GM13977 (cell line): ENCODE measurements around the gene RAI1.

Source experiments
- DNase-seq: peaks from one replicate; pipeline ENCODE4 v3.0.0; 2012; ENCODE audit warnings: low spot score
- in situ Hi-C: fragments of 300-500 bp; cut with MboI; formaldehyde crosslinking; loops from one replicate; pipeline ENCODE4 v1.12.0; 2022; ENCODE audit warnings: low sequenced_read_pairs, low pct_unique_long_range_greater_than_20kb, mixed read lengths, inconsistent platforms; ENCODE audit not compliant: unreplicated experiment
- TF ChIP-seq, protein P1 (sequence below): IDR thresholded peaks from 2 replicates; pipeline ENCODE4 v1.5.1; 2012; ENCODE audit warnings: mild to moderate bottlenecking, control low read depth; ENCODE audit not compliant: insufficient read depth; ENCODE audit errors: extremely low read depth, missing control alignments

RAI1 gene

DNA sequence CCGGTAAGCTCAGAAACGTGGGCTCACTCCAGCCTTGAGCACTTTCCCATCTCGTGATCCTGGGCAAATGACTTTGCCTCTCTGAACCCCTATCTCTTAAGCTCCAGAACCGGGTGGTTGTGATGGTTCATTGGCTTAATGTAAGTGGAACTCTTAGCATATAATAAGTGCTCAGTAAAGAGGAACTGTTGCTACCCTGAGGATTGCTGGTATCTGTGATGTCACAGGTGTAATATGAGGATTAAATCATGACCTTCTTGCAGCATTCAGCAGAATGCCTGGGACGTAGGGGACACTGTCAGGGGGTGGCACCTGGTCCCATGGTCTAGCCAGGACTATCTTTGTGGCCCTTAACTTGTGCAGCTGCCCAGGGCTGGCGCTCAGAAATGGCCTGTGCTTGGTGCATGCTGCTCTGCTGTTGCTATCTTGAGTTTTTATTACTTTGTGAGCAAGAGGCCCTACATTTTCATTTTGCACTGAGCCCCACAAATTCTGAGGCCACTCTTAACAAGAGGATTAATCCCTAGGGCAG lies 86.7 kb downstream of the RAI1 start:
- no peak for DNase-seq
- TF ChIP-seq, protein P1, sequence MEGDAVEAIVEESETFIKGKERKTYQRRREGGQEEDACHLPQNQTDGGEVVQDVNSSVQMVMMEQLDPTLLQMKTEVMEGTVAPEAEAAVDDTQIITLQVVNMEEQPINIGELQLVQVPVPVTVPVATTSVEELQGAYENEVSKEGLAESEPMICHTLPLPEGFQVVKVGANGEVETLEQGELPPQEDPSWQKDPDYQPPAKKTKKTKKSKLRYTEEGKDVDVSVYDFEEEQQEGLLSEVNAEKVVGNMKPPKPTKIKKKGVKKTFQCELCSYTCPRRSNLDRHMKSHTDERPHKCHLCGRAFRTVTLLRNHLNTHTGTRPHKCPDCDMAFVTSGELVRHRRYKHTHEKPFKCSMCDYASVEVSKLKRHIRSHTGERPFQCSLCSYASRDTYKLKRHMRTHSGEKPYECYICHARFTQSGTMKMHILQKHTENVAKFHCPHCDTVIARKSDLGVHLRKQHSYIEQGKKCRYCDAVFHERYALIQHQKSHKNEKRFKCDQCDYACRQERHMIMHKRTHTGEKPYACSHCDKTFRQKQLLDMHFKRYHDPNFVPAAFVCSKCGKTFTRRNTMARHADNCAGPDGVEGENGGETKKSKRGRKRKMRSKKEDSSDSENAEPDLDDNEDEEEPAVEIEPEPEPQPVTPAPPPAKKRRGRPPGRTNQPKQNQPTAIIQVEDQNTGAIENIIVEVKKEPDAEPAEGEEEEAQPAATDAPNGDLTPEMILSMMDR: no peak
- in situ Hi-C loops: no loop called here

DNA sequence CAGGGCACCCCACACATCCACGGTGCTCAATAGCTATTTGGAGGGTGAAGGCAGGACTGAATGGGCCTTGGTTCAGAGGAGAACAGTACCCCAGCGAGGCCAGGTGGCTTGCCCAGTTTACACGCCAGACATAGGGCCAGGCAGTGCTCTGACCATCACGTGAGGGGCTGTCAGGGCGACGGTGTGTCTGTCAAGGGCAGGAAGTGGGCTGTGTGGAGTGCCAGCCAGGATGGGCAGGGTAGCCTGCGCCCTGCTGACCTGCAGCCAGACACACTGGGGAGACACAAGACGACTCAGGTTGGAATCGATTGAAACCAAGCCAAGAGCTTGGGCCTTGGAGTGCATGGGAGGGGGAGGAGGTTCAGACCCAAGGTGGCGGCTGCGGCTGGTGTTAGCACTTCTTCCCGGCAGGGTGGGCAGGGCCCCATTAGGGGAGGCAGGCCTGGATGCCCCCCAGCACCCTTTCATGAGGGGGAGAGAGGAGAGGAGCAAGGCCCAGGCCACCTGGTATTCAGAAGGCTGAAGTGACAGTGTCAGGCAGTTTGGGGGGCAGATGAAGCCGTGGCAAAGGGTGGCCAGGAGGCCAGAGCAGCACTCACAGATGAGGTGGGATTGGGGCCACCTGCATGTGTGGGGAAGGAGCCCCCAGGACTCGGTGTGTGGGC lies 87.3 kb downstream of the RAI1 start:
- DNase-seq: no peak
- TF ChIP-seq, protein P1: no peak
- in situ Hi-C loops: no loop called here

DNA sequence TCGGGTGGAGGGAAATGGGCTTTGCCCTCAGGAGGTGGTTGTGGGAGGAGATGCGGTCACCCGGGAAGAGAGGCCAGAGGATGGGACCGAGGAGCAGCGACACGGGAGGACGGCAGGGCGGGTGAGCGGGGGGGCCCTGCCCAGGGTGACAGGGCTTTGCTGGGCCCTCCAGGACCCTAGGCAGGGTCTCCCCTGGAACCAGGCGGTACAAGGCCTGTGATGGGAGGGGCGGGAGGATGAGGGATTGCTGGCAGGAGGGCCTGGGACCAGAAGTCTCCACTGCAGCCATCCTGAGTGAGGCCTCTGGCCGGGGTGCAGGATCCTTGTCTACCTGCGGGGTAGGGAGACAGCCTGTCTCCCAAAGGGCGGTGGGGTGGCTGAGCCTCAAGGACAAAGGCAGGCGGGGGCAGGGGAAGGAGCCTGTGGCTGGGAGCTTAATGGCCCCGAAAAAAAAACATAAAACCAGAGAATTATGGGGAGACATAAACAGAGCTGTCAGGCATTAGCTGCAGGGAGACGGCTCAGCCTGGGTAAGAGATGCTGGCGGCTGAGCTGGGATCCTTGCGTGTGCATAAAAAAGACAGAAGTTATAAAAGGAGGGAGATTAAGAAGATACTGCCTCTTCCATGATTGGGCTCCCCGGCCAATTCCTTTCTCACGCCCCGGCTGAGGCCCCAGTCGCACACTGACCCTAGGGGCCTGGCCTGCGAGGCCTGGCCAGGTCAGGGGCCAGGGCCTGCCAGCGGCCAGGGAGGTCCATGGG lies 88.8 kb downstream of the RAI1 start:
- in situ Hi-C loops: no loop called here
- TF ChIP-seq, protein P1: no peak
- DNase-seq: no peak

DNA sequence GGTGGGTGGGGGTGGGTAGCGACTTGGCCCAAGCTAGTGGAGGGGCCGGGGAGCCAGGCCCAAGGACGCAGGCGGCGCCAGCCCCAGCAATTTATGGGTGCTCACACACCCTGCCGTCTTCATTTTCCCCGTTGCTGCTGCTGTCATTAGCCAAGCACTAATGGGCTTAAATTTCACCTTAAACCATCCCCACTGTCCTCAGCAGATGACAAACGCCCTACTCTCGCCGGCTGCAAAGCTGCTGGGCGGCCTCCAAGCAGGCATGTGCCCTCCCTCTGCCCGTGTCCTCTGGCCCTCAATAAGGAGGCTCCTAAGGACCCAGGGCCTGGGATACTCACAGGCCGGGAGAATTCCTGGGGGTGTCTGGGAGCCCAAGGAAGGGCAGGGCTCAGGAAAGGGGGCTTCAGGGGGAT lies 89.4 kb downstream of the RAI1 start:
- in situ Hi-C loops: no loop called here
- TF ChIP-seq, protein P1: no peak
- no peak for DNase-seq

DNA sequence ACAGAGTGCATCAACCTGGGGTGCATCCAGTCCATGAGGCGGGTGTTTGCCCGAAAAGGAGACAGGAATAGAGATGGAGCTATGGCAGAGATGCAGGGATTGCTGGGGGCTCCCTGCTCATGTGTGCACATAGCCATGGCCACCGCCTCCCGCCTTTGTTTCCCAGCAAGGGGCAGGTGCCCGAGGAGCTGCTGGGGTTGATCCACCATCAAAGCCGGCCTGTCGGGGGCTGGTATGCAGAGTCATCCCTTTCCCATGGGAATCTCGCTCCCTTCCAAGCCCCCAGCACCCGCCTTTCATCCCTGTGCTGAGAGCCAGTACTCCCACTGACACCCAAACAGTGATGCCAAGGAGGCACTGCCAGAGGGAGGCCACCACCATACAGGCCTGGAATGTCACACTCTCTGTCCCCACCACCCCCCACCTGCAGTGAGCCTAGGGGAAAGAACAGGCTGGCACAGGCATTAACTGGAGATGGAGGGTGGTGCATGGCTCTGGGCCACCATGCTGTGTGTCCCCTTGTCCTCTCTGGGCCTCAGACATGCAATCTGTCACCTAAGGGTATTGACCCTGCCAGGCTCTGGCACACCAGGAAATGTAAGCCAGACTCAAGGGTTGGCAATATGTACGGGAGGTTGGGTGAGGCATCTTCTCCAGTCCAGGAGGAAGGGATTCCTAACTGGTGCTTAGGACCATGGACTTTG lies 90.4 kb downstream of the RAI1 start:
- DNase-seq: no peak
- in situ Hi-C loops: no loop called here
- TF ChIP-seq, protein P1: no peak

DNA sequence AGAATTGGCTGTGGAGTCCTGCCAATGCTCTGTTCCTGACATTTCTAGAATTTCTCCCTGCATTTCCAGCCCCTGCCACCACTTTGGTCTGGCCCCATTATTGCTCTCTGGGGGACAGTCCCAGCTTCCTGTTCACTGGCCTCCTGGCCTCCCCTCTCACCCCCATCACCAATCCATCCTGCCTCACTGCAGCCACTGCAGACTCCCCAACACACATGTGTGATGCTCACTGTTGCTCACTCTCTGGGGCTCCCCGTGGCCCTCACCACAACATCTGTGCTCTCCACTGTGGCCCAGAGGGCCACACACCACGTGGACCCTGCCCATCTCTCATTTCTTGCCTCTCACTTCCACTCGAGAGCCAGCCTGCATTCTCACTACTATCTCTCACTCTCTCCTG lies 91.0 kb downstream of the RAI1 start:
- DNase-seq: no peak
- in situ Hi-C loops: no loop called here
- TF ChIP-seq, protein P1: no peak
